Lung (tissue), 12 donors: ENCODE measurements around the gene MKKS. TPM values are rescaled to one million over a fixed set of nuclear protein-coding genes. Genes with fewer than 3 reads are reported as not detected.

Source experiments
- ATAC-seq: fragments of 200-7000 bp; cut with Tn5 transposase; one replicate; pipeline ENCODE4 v1.9.1; 2020; ENCODE audit warnings: moderate number of reproducible peaks; ENCODE audit not compliant: insufficient read depth, low FRiP score
- DNase-seq, 3 donors: peaks; one replicate each; pipeline ENCODE4 v3.0.0-alpha.2; 2013 to 2017
- H3K27ac ChIP-seq, 2 donors: one replicate each; pipeline ENCODE4 v1.5.1; 2013; ENCODE audit warnings: mild to moderate bottlenecking in 2 of 2, moderate library complexity in 2 of 2, control low read depth in 1 of 2, inconsistent platforms in 1 of 2, low read depth in 1 of 2, low read length in 1 of 2
- H3K27me3 ChIP-seq, 3 donors: one replicate each; pipeline ENCODE4 v1.5.1; 2013; ENCODE audit warnings: low read length in 2 of 3; ENCODE audit not compliant: control insufficient read depth in 3 of 3, insufficient read depth in 3 of 3
- H3K36me3 ChIP-seq, 4 donors: one replicate each; pipeline ENCODE4 v1.5.1; 2013; ENCODE audit warnings: low read length in 4 of 4, mild to moderate bottlenecking in 1 of 4, moderate library complexity in 1 of 4; ENCODE audit not compliant: control insufficient read depth in 4 of 4, insufficient read depth in 4 of 4
- H3K4me1 ChIP-seq, 5 donors: one replicate each; pipeline ENCODE4 v1.5.1; 2013; ENCODE audit warnings: low read length in 5 of 5, mild to moderate bottlenecking in 2 of 5, moderate library complexity in 1 of 5; ENCODE audit not compliant: control insufficient read depth in 5 of 5, insufficient read depth in 5 of 5
- H3K4me3 ChIP-seq: one replicate; pipeline ENCODE4 v1.5.1; 2013; ENCODE audit warnings: mild to moderate bottlenecking, control low read depth, moderate library complexity
- H3K9ac ChIP-seq, 2 donors: one replicate each; pipeline ENCODE4 v1.5.1; 2013; ENCODE audit warnings: low read length in 2 of 2, control low read depth in 1 of 2; ENCODE audit not compliant: insufficient read depth in 1 of 2
- H3K9me3 ChIP-seq, 4 donors: one replicate each; pipeline ENCODE4 v1.5.1; 2013; ENCODE audit warnings: low read length in 3 of 4, mild to moderate bottlenecking in 1 of 4, moderate library complexity in 1 of 4; ENCODE audit not compliant: control insufficient read depth in 4 of 4, insufficient read depth in 3 of 4
- CTCF ChIP-seq: IDR thresholded peaks from 2 replicates; pipeline ENCODE4 v1.5.1; 2012; ENCODE audit warnings: mild to moderate bottlenecking; ENCODE audit errors: control extremely low read depth, extremely low read depth
- WGBS, 2 donors: extraction: QIAGEN DNeasy Blood & Tissue Kit; methylation state at CpG; one replicate each; pipeline ENCODE4 v1.1.7; 2013; 5-methylcytosine and 5-hydroxymethylcytosine counted together
- polyA plus RNA-seq, 2 donors: library from polyadenylated mRNA; stranded (reverse); fragments of 200-250 nt; gene quantifications; one replicate each; pipeline ENCODE4 v1.2.1, GENCODE V29; 2013
- total RNA-seq, 2 donors: library from RNA; depleted of rRNA in 1 of 2; stranded (reverse); fragments of >200 nt in 1 of 2; gene quantifications; one replicate each; pipeline ENCODE4 v1.2.1, GENCODE V29; 2014 to 2021
- donor health status: control.
- donor health status: control.
- donor health status: Bipolar disorder and iron deficiency.
- donor health status: healthy.
- donor health status: DM: yes; HTN: yes; CAD: no.

The MKKS gene
- total and polyA plus RNA-seq, 4 donors = 12.3 to 15.1 (median 13.1) TPM

- no peak for ATAC-seq
Measured at GRCh38 chr20:10368702-10369041, 65.3 kb downstream of the MKKS start.

GRCh38 chr20:10367943-10368701, 65.9 kb downstream of the MKKS start:
- DNase-seq = no peak
- TF ChIP-seq CTCF = no peak
- Histone ChIP-seq H3K4me1 (peaks cover 0 to 20% (median 4%) of the 10 kb centered on the region in 5 donors), H3K27me3 (no peaks in the 10 kb centered on the region), H3K27ac (no peak overlapping the region), H3K36me3 (no peaks in the 10 kb centered on the region), H3K9me3 (no peaks in the 10 kb centered on the region), H3K4me3 (no peak overlapping the region), H3K9ac (no peak overlapping the region)
- ATAC-seq = no peak
- WGBS, 2 donors = 96 to 97% methylated on average over 12 of the region's 12 CpGs

More at GRCh38 chr20:10368702-10369041, 65.3 kb downstream of the MKKS start:
- Histone ChIP-seq H3K36me3 (no peaks in the 10 kb centered on the region), H3K4me3 (no peak overlapping the region), H3K27ac (no peak overlapping the region), H3K27me3 (no peaks in the 10 kb centered on the region), H3K9ac (no peak overlapping the region), H3K9me3 (no peaks in the 10 kb centered on the region), H3K4me1 (peaks cover 0 to 20% (median 4%) of the 10 kb centered on the region in 5 donors)
- WGBS, 2 donors = 77 to 95% methylated on average over 3 of the region's 3 CpGs
- no peak for TF ChIP-seq CTCF
- DNase-seq = no peak

GRCh38 chr20:10367693-10367942, 66.4 kb downstream of the MKKS start:
- TF ChIP-seq CTCF = no peak

More at GRCh38 chr20:10367693-10367942, 66.4 kb downstream of the MKKS start:
- Histone ChIP-seq H3K4me3 (no peak overlapping the region), H3K27me3 (no peaks in the 10 kb centered on the region), H3K27ac (no peak overlapping the region), H3K4me1 (peaks cover 0 to 20% (median 4%) of the 10 kb centered on the region in 5 donors), H3K36me3 (no peaks in the 10 kb centered on the region), H3K9me3 (no peaks in the 10 kb centered on the region), H3K9ac (no peak overlapping the region)
- ATAC-seq (no peak), DNase-seq (no peak)
